Esophagus squamous epithelium (tissue), 5 donors: ENCODE measurements around the gene PMEPA1. TPM values are rescaled to one million over a fixed set of nuclear protein-coding genes. Genes with fewer than 3 reads are reported as not detected.

ENCODE experiments used
- DNase-seq: peaks from one replicate; lab custom pipeline; 2025; lab: John Stamatoyannopoulos, UW
- H3K27ac ChIP-seq, 4 donors: fragments of 200-600 bp; sonication (generic); one replicate each; pipeline ENCODE4 v1.5.1; 2016 to 2019; ENCODE audit warnings: mild to moderate bottlenecking in 1 of 4
- H3K27me3 ChIP-seq, 4 donors: fragments of 200-600 bp; sonication (generic); 1 replicate in 3 of 4; 2 replicates in 1 of 4; pipeline versions ENCODE4 v1.5.1 to v1.6.0; 2017 to 2021; ENCODE audit warnings: antibody characterized with exemption in 1 of 4
- H3K36me3 ChIP-seq, 3 donors: fragments of 200-600 bp; sonication (generic); one replicate each; pipeline ENCODE4 v1.5.1; 2016 to 2019
- H3K4me1 ChIP-seq, 3 donors: fragments of 200-600 bp; sonication (generic); one replicate each; pipeline ENCODE4 v1.5.1; 2017 to 2019
- H3K4me3 ChIP-seq, 4 donors: fragments of 200-600 bp; sonication (generic); 1 replicate in 3 of 4; 2 replicates in 1 of 4; pipeline ENCODE4 v1.5.1; 2016 to 2019; ENCODE audit warnings: mild to moderate bottlenecking in 2 of 4, moderate library complexity in 1 of 4
- H3K9me3 ChIP-seq, 3 donors: fragments of 200-600 bp; sonication (generic); one replicate each; pipeline ENCODE4 v1.5.1; 2016 to 2019
- POLR2A ChIP-seq, 4 donors: fragments of 450-650 bp; IDR thresholded peaks; one replicate each; pipeline ENCODE4 v1.6.1; 2017; ENCODE audit warnings: antibody characterized with exemption in 4 of 4, mild to moderate bottlenecking in 4 of 4, moderate library complexity in 3 of 4
- whole genome bisulfite sequencing, 2 donors: methylation state at CpG; one replicate each; pipeline ENCODE4 v1.1.5; 2018; 5-methylcytosine and 5-hydroxymethylcytosine counted together
- intact Hi-C: fragments of 100-400 bp; cut with DNase I; formaldehyde crosslinking; loops from one replicate; pipeline ENCODE4 v1.15.0; 2022
- total RNA-seq, 4 donors: library from RNA; depleted of rRNA; stranded (reverse); fragments of >200 nt; gene quantifications; one replicate each; pipeline ENCODE4 v1.1.0, GENCODE V29; 2016
- TF ChIP-seq, protein P1 (sequence below), 6 experiments: fragments of 450-650 bp in 4 of 6; fragments of 200-600 bp in 2 of 6; sonication (generic) in 2 of 6; IDR thresholded peaks; one replicate each; pipeline ENCODE4 v1.5.1; 2016 to 2019; ENCODE audit warnings: antibody characterized with exemption in 6 of 6, mild to moderate bottlenecking in 4 of 6, moderate library complexity in 4 of 6
- donor health status: DM: yes; HTN: yes; CAD: no.

Gene PMEPA1
- total RNA-seq, 4 donors from 2014 or later, result 0.95 to 4.6 (median 2.6) TPM

DNA sequence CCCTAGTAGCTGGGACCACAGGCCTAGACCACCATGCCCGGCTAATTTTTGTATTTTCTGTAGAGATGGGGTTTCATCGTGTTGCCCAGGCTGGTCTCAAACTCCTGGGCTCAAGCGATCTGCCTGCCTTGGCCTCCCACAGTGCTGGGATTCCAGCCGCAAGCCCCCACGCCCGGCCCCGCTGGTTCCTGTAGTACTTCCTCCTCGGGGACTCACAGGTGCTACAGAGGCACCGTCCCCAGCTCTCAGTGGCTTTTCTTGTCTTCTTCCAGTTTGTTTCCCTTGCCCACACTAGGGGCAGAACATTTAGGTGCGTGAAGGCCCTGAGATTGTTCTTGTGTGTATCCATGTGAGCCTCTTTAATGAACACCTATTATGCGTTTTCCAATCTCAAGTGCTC lies 88.8 kb downstream of the PMEPA1 start:
- H3K4me3 ChIP-seq, result no peak overlapping the region
- DNase-seq, result no peak
- TF ChIP-seq, protein P1, sequence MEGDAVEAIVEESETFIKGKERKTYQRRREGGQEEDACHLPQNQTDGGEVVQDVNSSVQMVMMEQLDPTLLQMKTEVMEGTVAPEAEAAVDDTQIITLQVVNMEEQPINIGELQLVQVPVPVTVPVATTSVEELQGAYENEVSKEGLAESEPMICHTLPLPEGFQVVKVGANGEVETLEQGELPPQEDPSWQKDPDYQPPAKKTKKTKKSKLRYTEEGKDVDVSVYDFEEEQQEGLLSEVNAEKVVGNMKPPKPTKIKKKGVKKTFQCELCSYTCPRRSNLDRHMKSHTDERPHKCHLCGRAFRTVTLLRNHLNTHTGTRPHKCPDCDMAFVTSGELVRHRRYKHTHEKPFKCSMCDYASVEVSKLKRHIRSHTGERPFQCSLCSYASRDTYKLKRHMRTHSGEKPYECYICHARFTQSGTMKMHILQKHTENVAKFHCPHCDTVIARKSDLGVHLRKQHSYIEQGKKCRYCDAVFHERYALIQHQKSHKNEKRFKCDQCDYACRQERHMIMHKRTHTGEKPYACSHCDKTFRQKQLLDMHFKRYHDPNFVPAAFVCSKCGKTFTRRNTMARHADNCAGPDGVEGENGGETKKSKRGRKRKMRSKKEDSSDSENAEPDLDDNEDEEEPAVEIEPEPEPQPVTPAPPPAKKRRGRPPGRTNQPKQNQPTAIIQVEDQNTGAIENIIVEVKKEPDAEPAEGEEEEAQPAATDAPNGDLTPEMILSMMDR (IDR thresholded peaks at IDR 0.05), result no peak
- no peak for TF ChIP-seq POLR2A (IDR thresholded peaks at IDR 0.05)
- H3K4me1 ChIP-seq, result peaks cover 8 to 49% (median 31%) of the 10 kb centered on the region in 3 donors
- peaks cover 0 to 4% (median 0%) of the 10 kb centered on the region in 3 donors for H3K9me3 ChIP-seq
- no peaks in the 10 kb centered on the region for H3K36me3 ChIP-seq
- H3K27me3 ChIP-seq, result peaks cover 0 to 16% (median 0%) of the 10 kb centered on the region in 4 donors
- H3K27ac ChIP-seq, result peak overlapping the region in 3 of 4 donors; percentile 11 to 71 (median 65)
- intact Hi-C loops, result no loop called here
- 63 to 77% methylated on average over 6 to 11 of the region's 11 CpGs for WGBS, 2 donors

DNA sequence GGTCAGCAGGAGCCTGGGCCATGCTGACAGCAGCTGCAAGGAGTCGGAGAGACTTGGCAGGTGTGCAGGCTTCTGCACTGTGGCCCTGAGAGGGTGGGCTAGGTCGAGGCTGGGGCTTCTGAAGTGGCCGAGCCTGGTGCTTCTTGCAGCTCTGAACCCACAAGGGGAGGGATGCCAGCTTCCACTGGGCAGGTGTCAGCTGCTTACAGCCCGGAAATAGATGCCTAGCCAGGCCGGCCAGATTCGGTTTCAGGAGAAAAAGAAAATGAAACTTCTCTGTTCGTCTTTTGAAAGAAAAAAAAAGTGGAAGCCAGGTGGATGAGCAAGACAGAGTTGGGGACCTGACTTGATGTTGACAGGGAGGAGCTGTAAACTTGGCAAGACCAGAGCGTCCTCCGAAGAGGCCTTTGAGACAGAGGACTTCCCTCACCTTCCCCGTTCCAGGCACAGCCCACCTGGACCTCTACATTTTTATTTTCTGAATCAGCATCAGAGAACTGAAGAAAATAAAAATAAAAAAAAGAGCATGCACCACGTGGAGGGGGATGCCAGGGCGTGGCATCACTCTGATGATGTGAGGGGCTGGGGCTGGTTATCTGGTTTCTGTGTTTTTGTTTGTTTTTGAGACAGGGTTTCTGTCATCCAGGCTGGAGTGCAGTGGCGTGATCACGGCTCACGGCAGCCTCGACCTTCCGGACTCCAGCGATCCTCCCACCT lies 89.4 kb downstream of the PMEPA1 start, which contains the start of gene ZBP1:
TSS of gene ZBP1 (minus strand) at position 153 of the 717 bp plus-strand sequence. CDS start at position 22, 131 bp downstream.
- TF ChIP-seq POLR2A (IDR thresholded peaks at IDR 0.05), result peak in 1 of 4 donors; percentile 36
- TF ChIP-seq, protein P1 (IDR thresholded peaks at IDR 0.05), result no peak
- 13 to 39% methylated on average over 10 to 18 of the region's 18 CpGs for WGBS, 2 donors
- peak within 1 kb of the TSS; percentile 14 to 71 (median 62) for H3K27ac ChIP-seq
- peaks cover 0 to 4% (median 0%) of the 10 kb centered on the region in 3 donors for H3K9me3 ChIP-seq
- H3K4me1 ChIP-seq, result peaks cover 8 to 49% (median 31%) of the 10 kb centered on the region in 3 donors
- DNase-seq, result no peak
- intact Hi-C loops, result no loop called here
- peaks cover 0 to 21% (median 0%) of the 10 kb centered on the region in 4 donors for H3K27me3 ChIP-seq
- peak within 1 kb of the TSS in 3 of 4 donors; percentile 7 to 52 (median 24) for H3K4me3 ChIP-seq
- H3K36me3 ChIP-seq, result no peaks in the 10 kb centered on the region

DNA sequence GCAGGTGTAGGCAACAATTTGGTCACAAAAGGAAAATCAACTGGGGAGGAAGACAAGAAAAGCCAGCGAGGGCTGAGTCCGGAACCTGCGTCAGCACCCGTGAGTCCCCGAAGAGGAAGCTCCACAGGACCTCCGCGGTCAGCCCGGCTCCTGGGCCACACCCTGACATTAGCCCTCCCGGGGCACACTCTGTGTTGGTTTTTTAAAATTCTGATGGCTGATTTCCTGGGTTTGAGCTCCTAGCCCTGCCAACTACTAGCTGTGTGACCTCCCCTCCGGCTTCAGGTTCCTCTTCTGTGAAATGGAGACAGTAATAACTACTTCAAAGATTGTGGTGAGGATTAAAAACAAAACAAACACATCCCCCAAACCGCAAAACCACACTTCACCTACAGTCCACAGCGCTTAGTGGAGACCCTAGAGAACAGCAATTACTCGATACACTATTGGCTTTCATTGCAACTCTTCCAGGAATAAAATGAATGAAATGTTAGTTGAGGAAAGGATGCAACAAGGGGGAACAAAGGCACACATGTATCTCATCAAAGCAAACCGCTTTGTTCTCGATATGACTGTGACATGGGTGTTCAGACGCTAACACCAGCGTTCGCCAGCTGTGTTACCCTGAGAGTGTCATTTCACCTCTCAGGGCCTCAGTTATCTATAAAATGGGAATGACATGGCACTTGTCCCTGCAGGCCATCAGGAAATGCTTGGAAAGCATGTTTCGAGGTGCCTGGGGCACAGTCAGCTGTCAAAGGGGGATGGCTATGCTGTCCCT lies 90.6 kb downstream of the PMEPA1 start:
- no peaks in the 10 kb centered on the region for H3K9me3 ChIP-seq
- peak overlapping the region; percentile 14 to 71 (median 62) for H3K27ac ChIP-seq
- 66% methylated on average over 17 to 19 of the region's 19 CpGs for WGBS, 2 donors
- TF ChIP-seq POLR2A (IDR thresholded peaks at IDR 0.05), result peak in 1 of 4 donors; percentile 24
- TF ChIP-seq, protein P1 (IDR thresholded peaks at IDR 0.05), result no peak
- intact Hi-C loops, result no loop called here
- H3K4me1 ChIP-seq, result peaks cover 8 to 49% (median 31%) of the 10 kb centered on the region in 3 donors
- peaks cover 0 to 22% (median 0%) of the 10 kb centered on the region in 4 donors for H3K27me3 ChIP-seq
- no peak for DNase-seq
- peaks cover 0 to 3% (median 0%) of the 10 kb centered on the region in 3 donors for H3K36me3 ChIP-seq
- H3K4me3 ChIP-seq, result peak overlapping the region in 3 of 4 donors; percentile 7 to 52 (median 19)

DNA sequence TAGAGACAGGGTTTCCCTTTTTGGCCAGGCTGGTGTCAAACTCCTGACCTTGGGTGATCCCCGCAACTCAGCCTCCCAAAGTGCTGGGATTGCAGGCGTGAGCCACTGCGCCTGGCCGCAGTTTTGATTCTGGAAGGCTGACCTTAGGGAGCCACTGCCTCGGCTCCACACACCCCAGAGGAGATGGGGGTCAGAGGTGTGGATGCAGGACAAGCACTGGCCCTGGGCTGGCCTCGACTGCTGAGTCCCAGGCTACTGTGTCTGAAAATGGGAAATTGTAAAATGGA lies 91.1 kb downstream of the PMEPA1 start:
- TF ChIP-seq POLR2A (IDR thresholded peaks at IDR 0.05), result no peak
- TF ChIP-seq, protein P1 (IDR thresholded peaks at IDR 0.05), result no peak
- intact Hi-C loops, result no loop called here
- Histone ChIP-seq H3K36me3 (peaks cover 0 to 3% (median 0%) of the 10 kb centered on the region in 3 donors), H3K4me1 (peaks cover 8 to 49% (median 31%) of the 10 kb centered on the region in 3 donors), H3K4me3 (peak overlapping the region in 2 of 4 donors; percentile 19 to 52), H3K27me3 (peaks cover 0 to 22% (median 0%) of the 10 kb centered on the region in 4 donors), H3K27ac (peak overlapping the region; percentile 39 to 71 (median 58)), H3K9me3 (no peaks in the 10 kb centered on the region)
- WGBS, 2 donors, result 81% methylated on average over 5 of the region's 6 CpGs; no CpG with 5 or more reads in 1 of the 2 donors
- DNase-seq, result no peak
